ENCODE measurements around the gene PRCC. TPM values are rescaled to one million over a fixed set of nuclear protein-coding genes. Genes with fewer than 3 reads are reported as not detected.

PRCC gene
- total and polyA plus RNA-seq, 2 of the 8 experiments (the other 6 are each of a cell fraction or from before 2014, with no cell fraction given): 95.2 to 115 TPM

DNA sequence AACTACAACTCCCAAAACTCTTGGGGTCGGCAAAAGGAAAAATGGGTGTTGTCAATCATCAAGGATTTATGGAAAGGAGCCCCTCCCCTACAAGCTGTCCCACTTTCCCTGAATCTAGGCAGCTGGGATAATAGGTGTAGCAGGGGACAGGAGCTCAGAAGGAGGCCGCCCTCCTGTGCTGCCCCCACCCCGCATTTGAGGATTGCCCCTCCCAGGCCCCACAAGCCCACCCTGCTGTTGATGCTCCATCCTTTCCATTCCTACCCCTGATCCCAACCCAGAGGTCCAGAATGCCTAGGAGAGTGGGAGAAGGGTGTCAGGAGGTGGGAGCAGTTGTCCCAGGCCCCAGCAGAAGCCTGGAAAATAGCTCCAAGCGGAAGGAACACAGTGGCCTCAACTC, 24.5 kb upstream of the PRCC start:
- Histone ChIP-seq H3K4me3 (ENCODE audit: extremely low read depth in 1 of 4, insufficient read depth in 2 of 4, low read depth in 3 of 4, low read length in 4 of 4) (no peak overlapping the region), H3K27ac (ENCODE audit: low read depth, low read length) (no peak overlapping the region), H2AFZ (ENCODE audit: low read length) (no peak overlapping the region), H2BK15ac (ENCODE audit: low read length) (no peak overlapping the region), H3K4me2 (ENCODE audit: insufficient read depth in 1 of 2, low read depth in 2 of 2, low read length in 2 of 2) (no peak overlapping the region), H3K9ac (replicated peaks in 1 of 4; ENCODE audit: extremely low read depth in 1 of 4, low read depth in 3 of 4, low read length in 3 of 4) (no peak overlapping the region), H2AK5ac (ENCODE audit: low read depth, low read length) (no peak overlapping the region), H3K4me1 (replicated peaks in 1 of 4; ENCODE audit: control insufficient read depth in 3 of 4, insufficient read depth in 4 of 4, low read length in 3 of 4) (peaks cover 11 to 24% (median 16%) of the 10 kb centered on the region in 4 experiments), H2BK5ac (ENCODE audit: low read depth, low read length) (no peak overlapping the region), H3K27me3 (replicated peaks in 1 of 4; ENCODE audit: control insufficient read depth in 3 of 4, extremely low read depth in 1 of 4, insufficient read depth in 3 of 4, low read length in 3 of 4) (no peaks in the 10 kb centered on the region), H4K8ac (ENCODE audit: extremely low read depth, insufficient read depth, low read length) (no peak overlapping the region), H2BK120ac (replicated peaks; ENCODE audit: low read depth, low read length) (no peak overlapping the region), H2BK20ac (ENCODE audit: low read length) (no peak overlapping the region), H4K20me1 (replicated peaks in 1 of 2; ENCODE audit: control insufficient read depth in 1 of 2, insufficient read depth in 2 of 2, low read length in 2 of 2) (peaks cover 0 to 2% of the 10 kb centered on the region in 2 experiments), H4K91ac (replicated peaks; ENCODE audit: insufficient read length, low read length) (no peak overlapping the region), H3K23ac (ENCODE audit: insufficient read length) (no peak overlapping the region), H3K36me3 (ENCODE audit: control insufficient read depth in 2 of 4, insufficient read depth in 4 of 4, low read length in 3 of 4) (peaks cover 13 to 33% (median 14%) of the 10 kb centered on the region in 4 experiments; a peak in 6 of 8 replicates), H3K18ac (ENCODE audit: extremely low read depth, low read length) (no peak overlapping the region), H3K4ac (replicated peaks; ENCODE audit: insufficient read length, low read depth, low read length) (no peak overlapping the region), H3K79me1 (ENCODE audit: low read depth, low read length) (peaks cover 9% of the 10 kb centered on the region), H3K56ac (replicated peaks; ENCODE audit: insufficient read length, low read depth, low read length) (no peak overlapping the region), H3K79me2 (ENCODE audit: control insufficient read depth in 1 of 2, insufficient read depth in 2 of 2, low read length in 2 of 2) (peaks cover 8 to 32% of the 10 kb centered on the region in 2 experiments), H2BK12ac (ENCODE audit: low read depth, low read length) (no peak overlapping the region), H3K23me2 (ENCODE audit: low read depth, low read length) (peaks cover 10% of the 10 kb centered on the region), H3K9me3 (ENCODE audit: insufficient read depth in 2 of 2, low read depth in 1 of 2, low read length in 1 of 2) (no peaks in the 10 kb centered on the region), H3K14ac (ENCODE audit: insufficient read length) (no peak overlapping the region), H4K5ac (ENCODE audit: insufficient read length, low read depth, low read length) (no peak overlapping the region)
- CTCF ChIA-PET (ENCODE audit: partially characterized antibody): interaction anchor here (1.1 to 6.6 kb wide), 3 partner anchors 9 to 117 kb away, joined by 5 to 76 read pairs (median 9); partner anchors contain the start of genes HDGF, INSRR, ISG20L2 and METTL25B
- POLR2A ChIA-PET (ENCODE audit: partially characterized antibody): interaction anchor here (0.8 to 10.7 kb wide), 6 partner anchors 9 to 53 kb away, joined by 4 to 214 read pairs (median 24); partner anchors contain the start of genes CRABP2, HDGF, ISG20L2 and METTL25B
- DNase-seq (ENCODE audit: low read depth in 1 of 2, low spot score in 2 of 2) (no peak), FAIRE-seq (no peak)
- TF ChIP-seq SUZ12 (IDR thresholded peaks at IDR 0.05; ENCODE audit: low read length): no peak
- TF ChIP-seq ASH2L (IDR thresholded peaks at IDR 0.05; ENCODE audit: low read length): no peak
- 0 out of 2 replicates have a peak, but pooled peaks have one; percentile 6 for TF ChIP-seq SP1 (IDR thresholded peaks at IDR 0.05; ENCODE audit: low read depth, low read length)
- no peak for TF ChIP-seq BACH1 (IDR thresholded peaks at IDR 0.05; ENCODE audit: low read length)
- 87% methylated on average over 4 of the region's 4 CpGs; no CpG with 5 or more reads in 1 of the 2 experiments for WGBS, 2 experiments (ENCODE audit: extremely low coverage in 1 of 2, insufficient coverage in 1 of 2, insufficient read length in 1 of 2, insufficient replicate concordance in 2 of 2, low coverage in 1 of 2, low lambda C conversion rate in 2 of 2, missing lambda C conversion rate in 1 of 2)
